ENCODE data around the gene RBM14.
"Not testable (repeated sequence)": the region's sequence is repeated elsewhere in the genome, so short reads cannot be mapped to it uniquely, and the experiment has no call there.

RBM14 gene

GRCh38 chr11:66638177-66639065 lies 22.0 kb downstream of the RBM14 start, which contains the start of gene RBM4:
RBM4 (plus strand) TSS chr11:66638703; CDS start chr11:66639712, 1,009 bp downstream.
- peak; percentile 91 for DNase-seq

- DNase-seq = no peak
These were observed 22.8 kb downstream of the RBM14 start for GRCh38 chr11:66639066-66639813.

- not testable (repeated sequence) for DNase-seq
These were observed 23.4 kb downstream of the RBM14 start for GRCh38 chr11:66639814-66640340.

GRCh38 chr11:66641834-66642233 lies 25.4 kb downstream of the RBM14 start:
- no peak for DNase-seq

GRCh38 chr11:66643745-66644437 lies 27.5 kb downstream of the RBM14 start:
- no peak for DNase-seq

GRCh38 chr11:66646828-66647227 lies 30.4 kb downstream of the RBM14 start:
- no peak for DNase-seq

GRCh38 chr11:66649903-66650302 lies 33.5 kb downstream of the RBM14 start:
- DNase-seq = no peak

- no peak for DNase-seq
These were observed 34.6 kb downstream of the RBM14 start for GRCh38 chr11:66651016-66651415.

- no peak for DNase-seq
These were observed 36.2 kb downstream of the RBM14 start for GRCh38 chr11:66652651-66653050.

GRCh38 chr11:66653123-66653522 lies 36.7 kb downstream of the RBM14 start:
- no peak for DNase-seq

- DNase-seq = no peak
These were observed 43.3 kb downstream of the RBM14 start for GRCh38 chr11:66659763-66660162.

GRCh38 chr11:66663741-66664296 lies 47.4 kb downstream of the RBM14 start:
- no peak for DNase-seq

- no peak for DNase-seq
These were observed 48.9 kb downstream of the RBM14 start for GRCh38 chr11:66665369-66665768.

- no peak for DNase-seq
These were observed 54.4 kb downstream of the RBM14 start for GRCh38 chr11:66670816-66671215.

- no peak for DNase-seq
These were observed 58.7 kb downstream of the RBM14 start for GRCh38 chr11:66674964-66675602.

GRCh38 chr11:66676282-66676919 lies 60.0 kb downstream of the RBM14 start:
- no peak for DNase-seq

All from activated CD8-positive, alpha-beta memory T cell treated with anti-CD3 and anti-CD28 coated beads, Interleukin-2, amount 50 U/mL, for 4 hours (primary cell).